NCI-H1092 (cell line): ENCODE data around the gene TPK1.
"Not testable (repeated sequence)": the region's sequence is repeated elsewhere in the genome, so short reads cannot be mapped to it uniquely, and the experiment has no call there.

Source experiments
- DNase-seq: peaks from one replicate; lab custom pipeline; 2025; lab: John Stamatoyannopoulos, UW

TPK1 gene

DNA sequence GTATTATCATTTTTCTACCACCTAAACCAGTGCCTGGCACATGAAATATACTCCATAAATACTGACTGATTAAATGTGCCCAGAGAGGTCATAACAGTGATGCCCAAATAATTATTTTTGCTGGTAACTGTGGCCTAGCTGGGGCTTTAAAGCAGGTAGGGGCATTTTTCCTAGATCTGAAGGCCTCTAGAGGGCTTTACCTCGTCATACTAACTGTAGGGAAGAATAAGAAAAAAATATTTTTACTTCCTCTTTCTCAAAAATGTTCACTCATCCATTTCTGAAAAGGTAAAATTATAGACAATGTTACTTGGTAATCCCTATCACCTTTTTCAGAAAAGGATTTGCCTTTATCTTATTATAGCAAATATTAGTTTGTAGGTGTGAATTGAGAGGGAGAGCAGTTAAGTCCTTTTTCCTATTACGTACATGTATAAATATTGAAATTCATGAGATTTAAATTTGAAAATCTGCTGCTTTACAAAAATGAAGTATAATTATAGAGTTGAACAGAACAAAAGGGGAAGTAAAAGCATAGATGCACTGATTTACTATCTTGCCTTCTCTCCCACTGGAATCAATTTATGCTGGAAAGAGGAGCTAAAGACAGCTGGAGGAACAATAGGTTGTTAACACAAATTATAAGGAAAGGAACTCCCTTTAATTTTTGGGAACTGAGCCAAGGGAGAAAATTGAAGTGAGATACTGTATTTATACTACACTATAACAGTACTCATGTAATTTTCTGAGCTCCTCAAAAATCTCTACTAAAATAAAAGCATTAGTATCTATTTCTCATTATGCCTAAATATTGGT is 360.8 kb downstream of the TPK1 start:
- DNase-seq = peak; percentile 25

DNA sequence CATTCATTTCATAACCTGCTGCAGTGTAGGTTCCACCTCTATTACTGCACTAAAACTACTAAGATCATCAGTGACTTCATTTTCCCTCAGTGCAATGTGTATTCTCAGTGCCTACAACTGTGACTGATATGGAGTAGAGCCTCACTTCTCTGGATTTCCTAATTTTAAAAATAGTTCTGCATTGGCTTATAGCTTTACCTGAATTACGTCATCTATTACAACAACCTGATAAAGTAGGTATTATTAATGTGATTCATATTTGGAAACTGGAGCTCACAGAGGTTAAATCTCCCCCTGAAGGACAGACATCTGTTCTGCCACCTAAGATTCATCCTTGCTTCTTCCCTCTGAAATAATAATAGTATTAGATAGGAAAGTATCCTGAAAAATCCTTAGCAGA is 361.5 kb downstream of the TPK1 start:
- DNase-seq = no peak

DNA sequence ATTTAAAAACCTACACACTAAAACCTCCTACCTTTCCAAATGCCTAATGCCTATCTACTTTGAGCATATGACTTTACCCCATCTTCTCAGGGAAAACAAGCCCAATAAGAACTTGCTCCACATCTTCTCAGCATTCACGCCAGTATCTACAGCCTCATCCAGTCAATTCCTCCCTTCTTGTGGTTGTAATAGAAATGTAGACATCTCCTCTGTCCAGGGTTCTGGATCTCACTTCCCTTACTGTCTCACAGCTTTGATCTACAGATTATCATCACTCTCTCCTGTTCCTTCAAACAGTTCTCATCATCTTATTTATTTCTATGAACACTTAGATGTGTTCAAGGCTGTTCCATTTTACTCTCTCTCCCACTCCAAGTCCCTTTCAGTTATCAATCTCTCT is 361.9 kb downstream of the TPK1 start:
- DNase-seq = no peak

DNA sequence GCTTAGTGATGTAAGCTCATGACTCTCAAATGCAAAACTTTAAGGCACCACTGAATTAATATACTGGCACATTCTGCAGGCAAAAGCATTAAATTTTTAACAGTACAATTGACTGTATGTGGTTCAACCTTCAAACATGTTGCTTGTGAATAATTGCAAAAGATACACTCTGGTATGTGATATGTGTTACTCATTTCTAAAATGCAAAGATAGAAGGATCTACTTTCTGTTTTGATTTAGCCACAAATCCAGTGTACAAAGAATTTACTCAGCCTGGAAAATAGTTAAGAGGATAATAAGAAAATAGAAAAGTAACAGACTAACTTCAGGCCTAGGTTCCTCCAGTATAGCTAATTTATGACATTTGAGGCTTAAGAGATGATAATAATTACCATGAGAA is 365.8 kb downstream of the TPK1 start:
- no peak for DNase-seq

DNA sequence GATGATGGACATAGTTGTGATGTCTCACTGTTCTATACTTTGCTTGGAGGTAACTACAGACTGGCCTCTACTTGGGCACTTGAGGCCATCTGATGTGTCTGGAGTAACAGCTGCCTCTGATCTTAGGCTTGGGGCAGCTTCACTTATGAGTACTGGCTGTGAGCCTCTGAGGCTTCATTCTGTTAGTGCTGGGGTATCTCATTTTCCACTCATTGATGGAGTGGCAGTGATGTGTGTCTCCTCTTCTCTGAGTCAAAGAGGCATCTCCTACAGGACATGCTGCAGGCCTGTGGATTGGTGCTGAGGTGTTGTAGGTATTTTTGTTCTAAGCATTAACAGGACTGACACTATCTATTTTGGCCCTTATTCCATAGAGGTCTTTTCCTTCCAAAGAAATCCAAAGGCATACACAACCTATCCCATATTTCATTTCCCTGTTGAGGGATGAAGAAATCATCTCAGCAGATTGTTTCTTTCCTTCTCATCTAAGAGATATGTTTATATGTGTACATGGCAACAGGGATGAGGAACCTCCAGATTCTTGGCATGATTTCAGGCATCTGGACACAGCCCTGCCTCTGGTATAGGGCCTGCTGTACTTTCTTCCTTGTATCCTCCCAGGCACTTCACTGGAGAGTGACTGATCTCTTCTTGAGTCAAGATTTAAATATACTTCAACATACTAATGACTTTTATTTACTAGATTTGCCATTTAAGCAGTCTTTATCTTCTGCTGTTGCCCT is 366.7 kb downstream of the TPK1 start:
- DNase-seq = no peak

DNA sequence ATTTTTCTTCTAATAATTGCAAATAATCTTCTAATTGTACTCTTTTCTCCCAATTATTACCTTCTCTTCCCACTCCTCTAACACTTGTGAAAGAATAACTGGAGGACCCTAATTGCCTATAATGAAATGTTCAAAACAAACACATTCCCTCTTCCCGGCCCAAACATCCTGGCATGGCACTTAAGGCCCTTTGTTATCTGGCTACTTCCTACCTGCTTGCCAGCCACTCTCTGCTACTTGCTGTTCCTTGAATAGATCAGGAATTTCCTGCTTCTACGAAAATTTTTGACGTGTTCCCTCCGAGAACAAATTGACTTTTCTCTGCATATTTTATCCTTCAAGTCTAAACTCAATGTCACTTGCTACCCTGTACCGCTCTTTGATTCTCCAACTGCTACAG is 376.2 kb downstream of the TPK1 start:
- DNase-seq = no peak

DNA sequence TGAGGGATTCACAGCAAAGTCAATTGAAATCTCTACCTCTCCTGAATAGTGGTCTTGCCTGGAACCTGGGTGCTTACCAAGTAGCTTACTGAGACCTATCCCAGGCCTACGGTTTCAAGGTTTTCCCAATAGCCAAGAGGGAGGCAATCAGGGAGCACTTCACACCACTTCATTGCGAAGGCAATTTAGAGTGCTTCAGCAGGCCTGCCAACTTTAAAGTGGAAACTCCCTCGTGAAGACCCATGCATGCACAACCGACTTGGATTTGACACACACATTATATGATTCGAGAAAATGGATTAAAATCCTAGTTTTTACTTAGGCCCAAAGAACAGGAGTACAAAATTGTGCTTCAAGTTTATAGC is 380.8 kb downstream of the TPK1 start:
- no peak for DNase-seq

DNA sequence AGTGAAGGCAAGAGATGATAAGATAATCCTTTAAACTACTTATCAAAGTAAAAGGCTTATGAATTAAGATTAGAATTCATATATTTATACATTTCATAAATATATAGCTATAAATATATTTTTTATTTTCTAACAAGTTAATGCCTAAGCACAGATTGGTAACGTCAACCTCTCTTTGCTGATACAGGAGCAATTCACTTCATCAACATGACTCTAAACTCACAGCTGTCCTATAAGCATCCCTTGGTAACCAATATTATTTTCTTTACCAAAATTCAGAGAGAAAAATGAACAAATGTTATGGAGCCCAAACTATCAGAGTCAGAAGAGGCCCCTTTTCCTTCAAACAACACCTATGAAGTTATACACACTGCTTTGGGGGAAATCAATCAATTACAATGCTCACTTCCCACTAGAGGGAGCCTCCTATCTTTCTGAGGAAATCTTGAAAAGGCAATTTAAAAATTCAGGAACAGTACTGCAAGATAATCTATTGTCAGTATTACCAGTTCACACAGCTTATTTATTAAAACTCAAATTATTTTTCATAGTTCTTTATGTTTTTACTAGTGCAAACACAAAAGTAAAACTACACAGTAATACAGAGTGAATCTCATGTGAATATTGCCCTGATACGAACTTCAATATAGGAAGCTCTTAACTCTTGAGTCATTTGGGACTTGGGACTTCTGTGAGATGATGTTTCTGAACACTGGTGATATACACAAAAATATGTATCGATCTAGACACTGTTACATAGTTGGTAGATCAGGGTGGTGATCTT is 381.4 kb downstream of the TPK1 start:
- no peak for DNase-seq

DNA sequence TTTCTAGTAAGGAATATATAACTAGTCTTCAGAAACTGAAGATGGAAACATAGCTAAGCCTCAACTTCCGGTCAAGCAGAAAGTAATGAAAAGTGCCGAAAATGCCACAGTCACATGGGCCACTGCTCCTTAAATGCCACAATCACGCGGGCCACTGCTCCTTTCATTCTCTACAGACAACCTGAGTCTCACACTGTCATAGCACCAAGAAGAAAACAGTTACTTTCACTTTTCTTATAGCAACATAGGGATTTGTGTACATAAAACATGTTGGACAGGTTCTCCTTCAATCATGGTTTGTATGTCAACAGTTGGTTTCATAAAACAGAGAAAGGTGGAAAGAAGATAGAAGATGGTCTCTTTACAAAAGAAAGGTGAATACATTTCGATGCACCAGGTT is 383.8 kb downstream of the TPK1 start:
- DNase-seq = no peak

DNA sequence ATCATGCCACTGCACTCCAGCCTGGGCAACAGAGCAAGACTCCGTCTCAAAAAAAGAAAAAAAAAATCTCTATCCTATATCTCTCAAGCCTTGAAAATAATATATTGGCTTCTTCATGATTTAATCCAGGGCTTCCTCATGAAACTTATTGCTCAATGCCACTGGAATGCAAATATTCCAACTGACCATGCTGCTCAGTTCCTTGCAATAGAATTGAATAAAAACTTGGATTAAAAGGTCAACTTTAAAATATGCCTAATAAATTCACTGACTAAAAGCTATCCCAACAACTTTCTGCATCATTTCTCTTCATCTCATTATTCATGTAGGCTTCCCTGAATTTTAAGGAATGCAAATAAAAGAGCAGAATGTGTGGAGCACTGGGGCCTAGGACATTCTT is 390.3 kb downstream of the TPK1 start:
- no peak for DNase-seq

DNA sequence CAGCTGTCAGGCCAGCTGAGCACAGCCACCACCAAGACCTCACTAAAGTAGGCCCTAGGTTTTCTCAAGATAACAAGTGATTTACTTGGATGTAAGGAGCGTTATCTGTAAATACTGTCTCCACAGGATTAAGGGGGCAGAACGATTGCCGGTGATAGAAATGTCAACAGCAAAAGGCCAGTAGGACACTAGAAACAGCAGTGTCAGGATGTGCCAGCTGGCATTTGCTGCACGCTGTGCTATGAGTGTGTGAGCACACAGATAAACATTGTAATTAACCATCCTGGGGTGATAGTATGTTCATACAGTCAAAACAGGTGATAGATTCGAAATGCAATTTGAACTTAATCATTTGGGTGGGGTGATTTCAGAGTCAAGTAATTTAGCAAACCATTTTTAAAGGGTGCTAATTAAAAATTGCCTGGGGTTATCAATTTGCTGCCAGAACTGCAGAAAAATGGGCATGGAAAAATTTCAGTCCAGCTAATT is 396.1 kb downstream of the TPK1 start:
- peak; percentile 35 for DNase-seq

DNA sequence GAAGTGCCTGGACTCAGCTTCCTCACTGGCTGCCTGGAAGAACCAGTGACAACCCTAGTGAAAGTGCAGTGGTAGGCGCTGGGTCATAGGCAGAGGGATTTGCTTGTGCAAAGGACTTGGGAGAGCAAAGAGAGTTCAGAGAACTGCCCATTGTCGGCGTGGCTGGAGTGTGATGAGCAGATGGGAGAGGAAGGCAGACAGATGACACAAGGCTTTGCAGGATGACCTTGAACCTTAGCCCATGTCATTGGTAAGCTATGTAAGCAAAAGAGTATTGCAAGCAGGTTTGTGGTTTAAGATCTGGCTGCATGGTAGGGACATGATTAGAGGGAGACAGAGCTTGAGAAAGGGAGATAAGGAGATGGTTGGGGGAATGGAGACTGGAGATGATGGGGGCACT is 397.1 kb downstream of the TPK1 start:
- no peak for DNase-seq

DNA sequence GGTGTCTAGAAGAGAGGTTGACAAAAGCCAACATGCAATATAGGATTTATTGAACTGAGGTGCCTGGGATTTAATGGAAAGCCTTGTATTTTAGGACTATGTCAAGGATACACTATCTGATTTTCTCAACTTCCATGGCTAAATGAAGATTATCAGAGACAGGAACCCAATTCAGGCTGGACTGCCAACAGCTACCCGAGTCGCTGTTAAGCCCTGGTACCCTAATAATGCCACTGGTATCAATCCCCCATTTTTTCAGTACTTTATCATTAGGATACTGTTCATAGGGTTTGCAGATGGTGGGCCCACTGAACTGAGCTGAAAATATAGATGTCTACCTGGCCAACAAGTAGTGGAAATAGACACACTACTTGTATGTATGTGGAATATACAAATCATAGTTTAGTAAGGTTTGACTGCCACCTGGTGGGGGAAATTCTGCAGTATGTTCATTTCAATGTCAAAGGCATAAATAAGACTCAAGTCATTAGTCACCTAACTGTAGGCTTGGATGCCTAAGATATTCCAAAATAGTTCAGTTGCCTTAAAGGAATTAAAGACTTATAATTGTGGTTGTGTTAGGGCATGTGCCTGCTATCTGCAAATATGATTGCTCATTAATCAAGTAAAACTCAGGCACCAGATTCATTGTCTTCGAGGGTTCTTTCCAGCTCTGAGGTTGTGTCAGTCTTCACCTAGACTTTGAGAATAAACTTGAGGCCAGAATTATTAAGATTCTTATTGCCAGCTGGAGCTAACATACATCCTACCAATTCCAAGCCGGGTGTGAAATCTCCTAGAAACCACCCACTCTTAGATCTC is 398.3 kb downstream of the TPK1 start:
- peak; percentile 40 for DNase-seq

DNA sequence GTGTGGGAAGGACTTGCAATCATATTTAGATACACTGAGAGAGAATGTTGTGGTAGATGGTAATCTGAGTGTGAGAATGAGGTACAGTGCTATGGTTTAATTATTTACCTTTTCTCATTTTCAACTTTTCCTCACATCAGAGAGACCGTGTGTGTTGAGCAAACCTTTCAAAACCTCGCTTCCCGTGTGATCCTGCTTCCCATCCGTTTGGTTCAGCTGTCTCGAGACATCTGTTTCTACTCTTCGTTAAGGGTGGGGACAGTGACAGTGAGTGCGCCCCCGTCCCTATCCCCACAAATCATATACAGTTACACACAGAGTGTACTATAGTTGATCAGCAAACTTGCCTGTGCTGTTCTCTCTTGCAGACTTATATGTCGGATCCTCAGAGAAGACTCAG is 399.4 kb downstream of the TPK1 start:
- DNase-seq = no peak

DNA sequence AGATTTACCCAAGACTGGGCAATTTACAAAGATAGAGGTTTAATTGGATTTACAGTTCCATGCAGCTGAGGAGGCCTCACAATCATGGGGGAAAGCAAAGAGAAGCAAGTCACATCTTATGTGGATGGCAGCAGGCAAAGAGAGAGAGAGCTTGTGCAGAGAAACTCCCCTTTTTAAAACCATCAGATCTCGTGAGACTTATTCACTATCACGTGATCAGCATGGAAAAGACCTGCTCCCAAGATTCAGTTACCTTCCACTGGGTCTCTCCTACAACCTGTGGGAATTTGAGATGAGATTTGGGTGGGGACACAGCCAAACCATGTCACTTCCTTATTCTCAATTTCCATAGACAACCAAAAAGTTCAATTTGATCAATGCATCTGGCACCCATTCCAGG is 407.4 kb downstream of the TPK1 start:
- no peak for DNase-seq

DNA sequence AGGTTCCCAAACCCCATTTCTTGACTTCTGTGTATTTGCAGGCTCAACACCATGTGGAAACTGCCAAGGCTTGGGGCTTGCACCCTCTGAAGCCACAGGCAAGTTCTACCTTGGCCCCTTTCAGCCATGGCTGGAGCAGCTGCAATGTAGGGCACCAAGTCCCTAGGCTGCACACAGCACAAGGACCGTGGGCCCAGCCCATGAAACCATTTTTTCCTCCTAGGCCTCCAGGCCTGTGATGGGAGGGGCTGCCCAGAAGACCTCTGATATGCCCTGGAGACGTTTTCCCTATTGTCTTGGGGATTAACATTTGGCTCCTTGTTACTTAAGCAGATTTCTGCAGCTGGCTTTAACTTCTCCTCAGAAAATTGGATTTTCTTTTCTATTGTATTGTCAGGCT is 408.3 kb downstream of the TPK1 start:
- DNase-seq = not testable (repeated sequence)

DNA sequence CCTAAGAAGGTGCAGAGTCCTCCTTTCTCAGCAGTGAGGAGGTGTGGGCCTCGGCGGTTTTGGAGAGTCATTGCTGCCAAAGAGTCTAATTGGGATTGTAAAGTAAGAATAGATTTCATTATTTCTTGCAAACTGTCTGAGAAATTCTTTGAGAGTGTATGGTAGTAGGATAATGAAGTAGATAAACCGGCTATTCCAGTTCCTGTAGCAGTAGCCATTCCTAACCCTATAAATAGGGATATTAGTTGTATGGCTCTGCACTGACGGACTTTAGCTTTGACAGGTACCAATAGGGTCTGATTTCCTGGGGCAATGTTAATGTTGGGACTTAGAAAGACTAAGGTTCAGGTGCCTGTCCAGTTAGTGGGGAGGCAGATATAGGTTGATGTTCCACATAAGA is 416.9 kb downstream of the TPK1 start:
- DNase-seq = not testable (repeated sequence)

DNA sequence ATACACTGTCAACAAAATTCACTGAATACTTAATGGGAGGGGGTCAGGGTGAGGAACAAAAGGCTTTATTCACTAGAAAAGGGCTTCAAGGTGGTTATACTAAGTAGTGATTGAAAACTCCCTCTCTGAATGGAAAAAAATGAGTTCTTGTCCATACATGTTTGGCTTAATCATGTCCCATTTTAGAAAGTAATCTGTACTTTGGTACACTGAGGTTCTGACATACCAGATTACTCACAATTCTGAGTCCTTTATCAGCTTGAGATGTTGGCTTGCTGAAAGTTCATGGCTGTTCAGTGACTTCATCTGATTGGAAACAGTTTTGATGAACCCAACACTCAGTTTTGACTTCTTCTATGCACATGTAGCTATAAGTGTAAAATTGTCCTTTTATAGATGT is 419.5 kb downstream of the TPK1 start:
- DNase-seq = no peak

DNA sequence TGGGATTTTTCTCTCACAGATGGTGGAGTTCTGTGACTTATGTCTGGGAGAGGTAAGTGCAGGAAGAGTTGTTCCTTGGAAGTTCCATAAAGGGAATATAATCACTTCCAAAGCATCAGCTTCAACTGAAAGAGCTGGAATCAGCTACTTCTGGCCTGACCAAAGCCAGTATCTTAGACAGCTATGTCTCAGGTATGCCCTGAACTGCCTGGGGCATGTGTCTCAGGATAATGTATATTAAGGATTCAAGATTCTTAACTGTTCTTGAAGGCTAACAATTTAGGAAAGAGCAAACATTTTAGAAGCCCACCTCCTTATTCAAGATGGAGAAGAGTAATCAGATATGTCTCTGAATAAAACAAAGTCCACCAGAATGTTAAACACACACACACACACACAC is 420.0 kb downstream of the TPK1 start:
- no peak for DNase-seq

DNA sequence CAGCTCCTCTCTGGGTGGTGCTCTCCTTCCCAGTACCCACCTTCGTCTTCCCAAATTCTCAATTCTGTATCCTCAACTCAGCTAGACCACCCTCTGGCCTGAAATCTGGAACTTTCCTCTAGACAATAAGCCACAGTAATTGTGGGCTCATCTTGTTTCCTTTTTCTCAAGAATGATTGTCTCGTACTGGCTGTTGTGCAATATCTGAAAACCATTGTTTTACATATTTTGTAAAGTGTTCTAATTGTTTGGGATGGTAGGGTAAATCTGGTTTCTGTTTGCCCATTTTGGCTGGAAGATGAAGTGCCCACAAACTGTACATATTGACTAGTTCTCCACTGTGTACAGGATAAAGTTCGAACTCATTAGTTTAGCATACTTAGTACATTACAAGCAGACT is 421.0 kb downstream of the TPK1 start:
- no peak for DNase-seq

DNA sequence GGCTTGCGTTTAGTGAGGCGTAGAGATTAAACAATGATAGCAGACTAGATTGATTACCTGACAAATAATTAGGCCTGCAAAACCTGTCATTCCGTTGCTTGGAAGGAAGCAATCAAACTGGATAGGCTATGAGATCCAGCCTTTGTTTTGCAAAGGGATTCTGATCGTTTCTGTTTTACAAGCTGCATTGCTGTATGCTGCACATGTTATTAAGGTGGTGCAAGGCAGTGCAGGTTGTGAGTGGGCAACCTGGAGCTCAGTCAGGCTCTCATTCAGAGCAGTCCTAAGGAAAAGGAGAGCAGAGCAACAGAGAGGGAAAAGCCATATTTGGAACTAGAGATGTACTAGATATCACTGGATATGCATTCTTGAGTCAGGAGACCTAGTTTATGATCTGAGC is 425.4 kb downstream of the TPK1 start:
- DNase-seq = no peak

DNA sequence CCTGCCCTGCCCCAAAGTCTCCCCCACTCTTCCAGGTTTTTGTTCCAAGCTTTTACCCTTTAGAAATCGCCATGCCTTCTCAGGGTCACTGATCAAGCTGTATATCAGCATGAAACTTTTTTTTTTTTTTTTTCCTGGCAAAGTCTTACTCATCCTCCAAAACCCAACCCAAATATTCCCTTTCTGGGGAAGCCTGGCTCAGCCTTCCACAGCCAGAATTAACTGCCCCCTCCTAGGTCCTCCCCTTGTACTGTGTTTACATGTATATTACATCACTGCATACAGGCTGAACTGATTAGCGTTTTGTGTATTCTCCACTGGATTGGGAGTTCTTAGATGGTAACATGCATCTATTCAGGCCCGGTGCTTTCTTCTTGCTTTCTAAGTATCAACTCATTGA is 427.7 kb downstream of the TPK1 start:
- DNase-seq = no peak
